ENCODE data around the gene MRPL3.

Gene MRPL3

DNA sequence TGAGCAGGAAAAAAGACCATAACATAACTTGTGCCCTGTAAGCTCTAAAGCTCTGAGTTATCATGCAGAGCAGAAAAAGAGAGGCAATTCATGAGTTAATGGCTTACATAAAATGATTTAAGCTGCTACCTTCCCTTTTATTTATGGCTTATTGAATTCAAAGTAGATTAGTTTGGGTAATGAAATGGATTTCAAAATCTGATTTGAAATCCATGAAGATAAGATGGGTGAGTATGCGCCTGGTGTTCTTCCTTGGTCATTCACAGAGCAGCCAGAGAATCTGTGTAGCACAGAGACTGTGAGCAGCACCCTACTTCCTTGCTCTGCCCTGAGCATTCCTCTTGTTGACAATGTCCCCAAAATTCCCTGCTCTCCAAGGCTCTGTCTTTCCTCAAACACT, 36.2 kb upstream of the MRPL3 start:
- Histone ChIP-seq H3K36me3 (ENCODE audit: control insufficient read depth, insufficient read depth, low read length) (no peaks in the 10 kb centered on the region), H3K4me1 (ENCODE audit: control insufficient read depth, insufficient read depth, low read length) (peaks cover 18% of the 10 kb centered on the region), H3K27ac (ENCODE audit: low read depth, low read length) (no peak overlapping the region), H3K9me3 (ENCODE audit: control insufficient read depth, insufficient read depth, low read depth, low read length) (no peaks in the 10 kb centered on the region), H3K4me3 (ENCODE audit: low read depth, low read length) (no peak overlapping the region), H3K9ac (ENCODE audit: low read length) (no peak overlapping the region), H3K27me3 (ENCODE audit: control insufficient read depth, insufficient read depth, low read length) (no peaks in the 10 kb centered on the region)

DNA sequence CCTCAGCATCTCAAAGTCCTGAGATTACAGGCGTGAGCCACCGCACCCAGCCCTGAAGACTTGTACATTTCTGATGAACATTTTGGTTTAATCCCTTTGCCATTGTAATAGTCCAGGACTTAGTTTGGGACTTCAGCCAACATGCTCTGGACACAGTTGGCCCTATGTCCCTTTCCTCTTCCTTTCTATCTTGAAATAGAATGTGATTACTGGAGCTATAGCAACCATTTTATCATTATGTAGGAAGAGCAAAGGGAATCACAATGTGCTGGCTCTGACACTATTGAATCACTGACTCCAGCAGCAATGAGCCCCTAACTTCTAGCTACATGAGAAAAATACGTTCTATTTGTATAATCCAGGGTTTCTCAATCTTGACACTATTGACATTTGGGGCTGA, 34.8 kb upstream of the MRPL3 start:
- Histone ChIP-seq H3K9me3 (ENCODE audit: control insufficient read depth, insufficient read depth, low read depth, low read length) (no peaks in the 10 kb centered on the region), H3K9ac (ENCODE audit: low read length) (no peak overlapping the region), H3K27ac (ENCODE audit: low read depth, low read length) (no peak overlapping the region), H3K4me1 (ENCODE audit: control insufficient read depth, insufficient read depth, low read length) (peaks cover 15% of the 10 kb centered on the region; the same call in 1 of the 2 replicates), H3K27me3 (ENCODE audit: control insufficient read depth, insufficient read depth, low read length) (no peaks in the 10 kb centered on the region), H3K4me3 (ENCODE audit: low read depth, low read length) (no peak overlapping the region), H3K36me3 (ENCODE audit: control insufficient read depth, insufficient read depth, low read length) (no peaks in the 10 kb centered on the region)

DNA sequence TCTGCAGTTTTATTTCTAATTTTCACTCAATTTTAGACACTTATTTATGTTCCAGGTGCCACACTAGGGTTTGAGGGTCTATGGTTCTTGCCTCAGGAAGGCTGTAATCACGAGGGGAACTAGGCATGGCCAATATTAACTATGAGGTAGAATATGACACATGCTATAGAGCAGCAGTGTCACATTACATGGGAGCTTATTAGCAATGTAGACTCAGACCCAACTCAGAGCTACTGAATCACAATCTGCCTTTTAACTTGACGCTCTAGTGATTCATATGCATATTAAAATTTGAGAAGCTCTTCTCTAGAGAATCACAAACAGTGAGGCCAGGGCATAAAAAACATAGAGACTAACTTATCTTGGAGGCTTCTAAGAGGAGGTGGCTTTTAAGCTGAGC, 32.8 kb upstream of the MRPL3 start:
- H3K9ac ChIP-seq (ENCODE audit: low read length): no peak overlapping the region
- H3K4me1 ChIP-seq (ENCODE audit: control insufficient read depth, insufficient read depth, low read length): peaks cover 15% of the 10 kb centered on the region; the same call in 1 of the 2 replicates
- no peak overlapping the region for H3K4me3 ChIP-seq (ENCODE audit: low read depth, low read length)
- no peaks in the 10 kb centered on the region for H3K27me3 ChIP-seq (ENCODE audit: control insufficient read depth, insufficient read depth, low read length)
- no peaks in the 10 kb centered on the region for H3K9me3 ChIP-seq (ENCODE audit: control insufficient read depth, insufficient read depth, low read depth, low read length)
- H3K36me3 ChIP-seq (ENCODE audit: control insufficient read depth, insufficient read depth, low read length): no peaks in the 10 kb centered on the region
- no peak overlapping the region for H3K27ac ChIP-seq (ENCODE audit: low read depth, low read length)

DNA sequence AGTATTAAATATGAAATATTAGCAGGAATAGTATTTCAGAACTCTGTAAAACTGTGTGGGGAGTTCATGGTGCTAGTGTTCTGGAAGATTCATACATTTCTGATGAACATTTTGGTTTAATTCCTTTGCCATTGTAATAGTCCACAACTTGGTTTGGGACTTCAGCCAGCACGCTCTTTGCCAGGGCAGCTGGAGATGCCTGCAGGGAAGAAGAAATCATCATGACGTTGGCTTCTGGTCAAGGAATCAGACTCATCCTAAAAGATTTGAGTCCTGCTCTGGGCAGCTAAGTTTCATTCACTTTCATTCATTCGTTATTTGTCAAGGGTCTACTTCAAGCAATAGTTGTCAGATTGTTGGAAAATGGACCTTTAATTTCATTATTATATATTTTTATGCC, 32.4 kb upstream of the MRPL3 start:
- Histone ChIP-seq H3K27me3 (ENCODE audit: control insufficient read depth, insufficient read depth, low read length) (no peaks in the 10 kb centered on the region), H3K9me3 (ENCODE audit: control insufficient read depth, insufficient read depth, low read depth, low read length) (no peaks in the 10 kb centered on the region), H3K27ac (ENCODE audit: low read depth, low read length) (no peak overlapping the region), H3K9ac (ENCODE audit: low read length) (no peak overlapping the region), H3K4me1 (ENCODE audit: control insufficient read depth, insufficient read depth, low read length) (peaks cover 15% of the 10 kb centered on the region; the same call in 1 of the 2 replicates), H3K36me3 (ENCODE audit: control insufficient read depth, insufficient read depth, low read length) (no peaks in the 10 kb centered on the region), H3K4me3 (ENCODE audit: low read depth, low read length) (no peak overlapping the region)

DNA sequence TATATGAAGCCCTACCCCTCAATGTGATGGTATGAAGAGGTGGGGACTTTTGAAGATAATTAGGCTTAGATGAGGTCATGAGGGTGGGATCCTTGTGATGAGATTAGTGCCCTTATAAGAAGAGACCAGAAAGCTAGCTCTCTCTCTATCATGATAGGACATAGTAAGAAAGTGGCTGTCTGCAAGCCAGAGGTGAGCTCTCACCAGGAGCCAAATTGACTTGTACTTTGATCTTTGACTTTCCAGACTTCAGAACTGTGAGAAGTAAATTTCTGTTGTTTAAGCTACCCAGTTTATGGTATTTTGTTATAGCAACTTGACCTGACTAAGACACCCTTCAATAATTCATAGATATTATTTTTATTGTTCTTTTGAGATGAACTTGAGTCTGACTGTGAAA, 29.9 kb upstream of the MRPL3 start:
- no peak overlapping the region for H3K9ac ChIP-seq (ENCODE audit: low read length)
- H3K36me3 ChIP-seq (ENCODE audit: control insufficient read depth, insufficient read depth, low read length): no peaks in the 10 kb centered on the region
- H3K9me3 ChIP-seq (ENCODE audit: control insufficient read depth, insufficient read depth, low read depth, low read length): no peaks in the 10 kb centered on the region
- peaks cover 15% of the 10 kb centered on the region; the same call in 1 of the 2 replicates for H3K4me1 ChIP-seq (ENCODE audit: control insufficient read depth, insufficient read depth, low read length)
- no peak overlapping the region for H3K4me3 ChIP-seq (ENCODE audit: low read depth, low read length)
- no peak overlapping the region for H3K27ac ChIP-seq (ENCODE audit: low read depth, low read length)
- no peaks in the 10 kb centered on the region for H3K27me3 ChIP-seq (ENCODE audit: control insufficient read depth, insufficient read depth, low read length)

DNA sequence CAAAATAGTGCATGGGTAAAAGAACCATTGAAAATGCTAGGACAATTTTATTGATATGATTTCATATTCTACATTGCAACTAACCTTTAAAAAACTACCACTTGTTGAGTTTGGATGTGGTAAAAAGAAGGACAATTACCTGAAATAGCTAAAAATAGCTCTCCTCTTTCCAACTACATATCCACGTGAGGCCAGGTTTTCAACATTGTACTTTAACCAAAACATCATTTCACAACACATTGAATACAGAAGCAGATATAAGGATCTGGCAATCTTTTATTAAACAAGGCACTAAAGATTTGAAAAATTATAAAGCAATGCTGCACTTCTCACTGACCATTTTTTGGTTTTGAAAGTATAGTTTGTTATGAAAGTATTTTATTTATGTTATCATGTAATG, 28.1 kb upstream of the MRPL3 start:
- H3K27me3 ChIP-seq (ENCODE audit: control insufficient read depth, insufficient read depth, low read length): no peaks in the 10 kb centered on the region
- peaks cover 10% of the 10 kb centered on the region; the same call in 1 of the 2 replicates for H3K4me1 ChIP-seq (ENCODE audit: control insufficient read depth, insufficient read depth, low read length)
- no peaks in the 10 kb centered on the region for H3K9me3 ChIP-seq (ENCODE audit: control insufficient read depth, insufficient read depth, low read depth, low read length)
- no peak overlapping the region for H3K4me3 ChIP-seq (ENCODE audit: low read depth, low read length)
- H3K27ac ChIP-seq (ENCODE audit: low read depth, low read length): no peak overlapping the region
- no peak overlapping the region for H3K9ac ChIP-seq (ENCODE audit: low read length)
- no peaks in the 10 kb centered on the region for H3K36me3 ChIP-seq (ENCODE audit: control insufficient read depth, insufficient read depth, low read length)

DNA sequence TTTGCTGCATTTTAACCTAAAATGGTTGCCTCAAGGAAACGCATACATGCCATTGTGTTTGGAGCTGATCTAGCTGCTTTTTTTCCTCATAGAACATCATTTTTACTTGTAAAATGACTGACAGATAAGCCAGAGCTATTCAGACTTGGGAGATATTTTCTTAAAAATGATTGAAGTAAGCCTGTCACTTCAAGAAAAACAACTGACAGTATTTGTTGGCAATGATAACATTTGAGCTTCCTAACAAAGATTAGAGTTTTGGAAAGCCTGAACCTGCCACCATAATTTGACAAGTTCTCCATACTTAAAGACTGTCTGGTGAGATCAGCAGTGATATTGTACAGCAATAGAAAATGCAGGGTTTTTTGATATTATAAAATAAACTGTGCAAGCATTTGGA, 27.6 kb upstream of the MRPL3 start:
- no peaks in the 10 kb centered on the region for H3K36me3 ChIP-seq (ENCODE audit: control insufficient read depth, insufficient read depth, low read length)
- H3K27ac ChIP-seq (ENCODE audit: low read depth, low read length): no peak overlapping the region
- no peak overlapping the region for H3K9ac ChIP-seq (ENCODE audit: low read length)
- H3K27me3 ChIP-seq (ENCODE audit: control insufficient read depth, insufficient read depth, low read length): no peaks in the 10 kb centered on the region
- H3K4me3 ChIP-seq (ENCODE audit: low read depth, low read length): no peak overlapping the region
- H3K9me3 ChIP-seq (ENCODE audit: control insufficient read depth, insufficient read depth, low read depth, low read length): no peaks in the 10 kb centered on the region
- peaks cover 6% of the 10 kb centered on the region; the same call in 1 of the 2 replicates for H3K4me1 ChIP-seq (ENCODE audit: control insufficient read depth, insufficient read depth, low read length)

DNA sequence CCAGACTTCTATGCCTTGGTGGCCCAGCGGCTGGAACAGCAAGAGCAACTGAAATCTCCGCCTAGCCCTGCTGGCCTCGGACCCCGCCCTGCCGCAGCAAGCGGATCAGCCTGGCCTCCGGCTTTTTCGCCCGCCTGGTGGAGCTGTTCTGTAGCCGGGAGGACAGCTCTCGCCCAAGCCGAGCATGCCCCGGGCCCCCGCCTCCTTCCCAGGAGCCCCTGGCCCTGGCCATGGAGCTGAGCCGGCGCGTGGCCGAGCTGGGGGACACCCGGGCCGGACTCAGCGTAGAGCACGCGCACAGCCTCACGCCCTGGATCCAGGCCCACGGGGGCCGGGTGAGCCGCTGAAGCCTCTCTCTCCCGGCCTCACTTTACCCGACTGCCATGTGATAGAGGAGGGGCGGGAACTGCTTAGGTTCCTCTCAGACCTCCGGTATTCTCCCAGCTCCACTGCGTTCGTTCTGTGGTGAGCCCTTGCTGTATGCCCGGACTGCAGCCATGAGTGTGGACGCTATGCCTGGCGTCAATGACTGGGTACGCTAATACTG, 24.1 kb upstream of the MRPL3 start:
- no peaks in the 10 kb centered on the region for H3K36me3 ChIP-seq (ENCODE audit: control insufficient read depth, insufficient read depth, low read length)
- no peaks in the 10 kb centered on the region for H3K4me1 ChIP-seq (ENCODE audit: control insufficient read depth, insufficient read depth, low read length)
- H3K9me3 ChIP-seq (ENCODE audit: control insufficient read depth, insufficient read depth, low read depth, low read length): no peaks in the 10 kb centered on the region
- no peaks in the 10 kb centered on the region for H3K27me3 ChIP-seq (ENCODE audit: control insufficient read depth, insufficient read depth, low read length)
- peak overlapping the region; percentile 22; the same call in 1 of the 2 replicates for H3K4me3 ChIP-seq (ENCODE audit: low read depth, low read length)
- peak overlapping the region; percentile 38 for H3K9ac ChIP-seq (ENCODE audit: low read length)
- H3K27ac ChIP-seq (ENCODE audit: low read depth, low read length): no peak overlapping the region

DNA sequence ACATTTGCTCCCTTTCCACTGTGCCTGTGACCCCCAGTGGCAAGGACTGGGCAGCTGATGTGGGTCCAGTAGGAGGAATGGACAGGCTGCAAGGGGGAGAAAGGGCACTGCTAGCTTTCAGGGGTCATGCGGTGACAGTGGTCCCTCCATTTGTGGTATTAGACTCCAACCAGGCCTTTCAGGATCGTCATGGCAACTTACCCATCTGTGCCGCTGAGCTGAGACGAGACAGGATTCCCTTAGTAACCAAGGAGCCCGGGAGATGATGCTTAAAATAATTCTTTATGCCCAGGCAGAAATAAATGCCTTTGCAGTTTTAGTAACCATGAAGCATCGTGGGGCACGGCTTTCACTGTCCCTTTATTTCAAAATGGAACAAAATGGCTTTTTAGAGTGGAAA, 15.9 kb upstream of the MRPL3 start:
- no peaks in the 10 kb centered on the region for H3K27me3 ChIP-seq (ENCODE audit: control insufficient read depth, insufficient read depth, low read length)
- no peak overlapping the region for H3K4me3 ChIP-seq (ENCODE audit: low read depth, low read length)
- H3K9ac ChIP-seq (ENCODE audit: low read length): no peak overlapping the region
- no peak overlapping the region for H3K27ac ChIP-seq (ENCODE audit: low read depth, low read length)
- H3K4me1 ChIP-seq (ENCODE audit: control insufficient read depth, insufficient read depth, low read length): no peaks in the 10 kb centered on the region
- no peaks in the 10 kb centered on the region for H3K9me3 ChIP-seq (ENCODE audit: control insufficient read depth, insufficient read depth, low read depth, low read length)
- H3K36me3 ChIP-seq (ENCODE audit: control insufficient read depth, insufficient read depth, low read length): no peaks in the 10 kb centered on the region

DNA sequence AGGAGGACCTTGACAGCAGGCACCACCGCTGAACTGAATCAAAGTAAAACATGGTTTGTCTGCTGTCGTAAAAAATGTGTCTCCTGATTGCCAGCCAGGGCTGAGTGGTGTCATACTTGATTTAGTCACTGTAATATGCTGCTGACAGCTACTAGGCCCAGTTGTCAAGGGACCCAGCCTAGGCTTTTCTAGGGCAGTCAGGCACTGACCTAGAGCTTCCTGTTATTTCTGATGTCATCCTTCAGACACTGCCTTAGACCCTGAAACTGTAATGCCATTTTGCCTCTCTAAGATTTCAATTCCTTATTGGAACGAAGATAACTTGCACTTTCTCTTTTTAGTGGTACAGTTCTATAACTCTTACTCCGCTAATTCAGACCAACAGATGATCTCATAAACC, 2.6 kb upstream of the MRPL3 start:
- peaks cover 12% of the 10 kb centered on the region for H3K36me3 ChIP-seq (ENCODE audit: control insufficient read depth, insufficient read depth, low read length)
- no peaks in the 10 kb centered on the region for H3K9me3 ChIP-seq (ENCODE audit: control insufficient read depth, insufficient read depth, low read depth, low read length)
- H3K27ac ChIP-seq (ENCODE audit: low read depth, low read length): no peak overlapping the region
- peaks cover 33% of the 10 kb centered on the region for H3K27me3 ChIP-seq (ENCODE audit: control insufficient read depth, insufficient read depth, low read length)
- no peak overlapping the region for H3K4me3 ChIP-seq (ENCODE audit: low read depth, low read length)
- no peaks in the 10 kb centered on the region for H3K4me1 ChIP-seq (ENCODE audit: control insufficient read depth, insufficient read depth, low read length)
- H3K9ac ChIP-seq (ENCODE audit: low read length): no peak overlapping the region

DNA sequence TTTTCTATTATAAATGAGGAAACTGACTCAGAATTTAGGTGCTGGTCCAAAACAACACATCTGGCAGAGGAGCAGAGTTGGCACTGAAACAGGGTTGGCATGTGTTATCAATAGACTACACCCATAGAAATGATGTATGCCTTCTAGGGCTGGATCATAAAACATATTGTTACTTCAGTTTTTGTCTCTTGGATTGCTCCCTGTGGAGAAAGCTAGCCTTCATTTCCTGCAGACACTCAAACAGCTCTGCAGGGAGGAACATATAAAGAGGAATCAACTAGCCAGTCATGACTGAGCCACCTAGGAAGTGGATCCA, 507 bp upstream of the MRPL3 start:
- H3K9me3 ChIP-seq (ENCODE audit: control insufficient read depth, insufficient read depth, low read depth, low read length): no peaks in the 10 kb centered on the region
- no peaks in the 10 kb centered on the region for H3K4me1 ChIP-seq (ENCODE audit: control insufficient read depth, insufficient read depth, low read length)
- peak overlapping the region; percentile 95 for H3K4me3 ChIP-seq (ENCODE audit: low read depth, low read length)
- H3K9ac ChIP-seq (ENCODE audit: low read length): no peak overlapping the region
- peaks cover 33% of the 10 kb centered on the region for H3K27me3 ChIP-seq (ENCODE audit: control insufficient read depth, insufficient read depth, low read length)
- no peak overlapping the region for H3K27ac ChIP-seq (ENCODE audit: low read depth, low read length)
- peaks cover 31% of the 10 kb centered on the region for H3K36me3 ChIP-seq (ENCODE audit: control insufficient read depth, insufficient read depth, low read length)

DNA sequence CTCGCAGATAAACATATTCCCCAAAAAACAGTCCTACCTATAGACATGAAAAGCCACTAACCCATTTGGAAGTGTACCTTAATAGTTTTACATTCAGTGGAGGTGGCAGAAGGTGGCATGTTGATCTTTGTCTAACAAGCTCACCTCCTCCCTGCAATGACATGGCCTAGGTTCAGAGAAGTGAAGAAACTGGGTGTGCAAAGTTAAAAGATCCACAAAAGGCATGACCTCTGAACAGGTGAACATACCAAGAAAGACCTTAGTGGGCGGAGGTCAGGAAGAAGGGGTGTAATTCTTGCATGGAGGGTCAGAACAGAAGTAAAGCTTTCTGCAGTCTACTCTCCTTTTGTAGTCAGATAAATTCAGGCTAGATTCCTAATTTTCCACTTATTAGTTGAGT, 822 bp downstream of the MRPL3 start:
- H3K27me3 ChIP-seq (ENCODE audit: control insufficient read depth, insufficient read depth, low read length): peaks cover 26% of the 10 kb centered on the region
- H3K9me3 ChIP-seq (ENCODE audit: control insufficient read depth, insufficient read depth, low read depth, low read length): no peaks in the 10 kb centered on the region
- H3K9ac ChIP-seq (ENCODE audit: low read length): peak overlapping the region; percentile 99
- H3K4me3 ChIP-seq (ENCODE audit: low read depth, low read length): peak overlapping the region; percentile 95
- H3K4me1 ChIP-seq (ENCODE audit: control insufficient read depth, insufficient read depth, low read length): no peaks in the 10 kb centered on the region
- peaks cover 44% of the 10 kb centered on the region for H3K36me3 ChIP-seq (ENCODE audit: control insufficient read depth, insufficient read depth, low read length)
- H3K27ac ChIP-seq (ENCODE audit: low read depth, low read length): peak overlapping the region; percentile 96
